ENCODE measurements around the gene OR2T29. TPM values are rescaled to one million over a fixed set of nuclear protein-coding genes. Genes with fewer than 3 reads are reported as not detected.
"Not testable (repeated sequence)": the region's sequence is repeated elsewhere in the genome, so short reads cannot be mapped to it uniquely, and the experiment has no call there.

Gene OR2T29
- total RNA-seq, 1 donor from 2014 or later: not detected

GRCh38 chr1:248593226-248593625 is 30.7 kb upstream of the OR2T29 start:
- no peak for TF ChIP-seq CTCF (IDR thresholded peaks at IDR 0.05)
- no peak for DNase-seq (ENCODE audit: low spot score in 2 of 2)
- Histone ChIP-seq H3K36me3 (no peaks in the 10 kb centered on the region), H3K9me3 (no peaks in the 10 kb centered on the region), H3K27me3 (no peaks in the 10 kb centered on the region), H3K4me3 (no peak overlapping the region), H3K4me1 (no peaks in the 10 kb centered on the region), H3K27ac (no peak overlapping the region)
- intact Hi-C loops (cut with DNase I): no loop called here

GRCh38 chr1:248592655-248593054 is 30.1 kb upstream of the OR2T29 start:
- no peaks in the 10 kb centered on the region for H3K27me3 ChIP-seq
- no peaks in the 10 kb centered on the region for H3K36me3 ChIP-seq
- no peaks in the 10 kb centered on the region for H3K9me3 ChIP-seq
- H3K27ac ChIP-seq: no peak overlapping the region
- DNase-seq (ENCODE audit: low spot score in 2 of 2): no peak
- no peaks in the 10 kb centered on the region for H3K4me1 ChIP-seq
- intact Hi-C loops (cut with DNase I): no loop called here
- TF ChIP-seq CTCF (IDR thresholded peaks at IDR 0.05): no peak
- H3K4me3 ChIP-seq: no peak overlapping the region

GRCh38 chr1:248590055-248590454 is 27.5 kb upstream of the OR2T29 start:
- intact Hi-C loops (cut with DNase I): no loop called here
- no peaks in the 10 kb centered on the region for H3K27me3 ChIP-seq
- H3K36me3 ChIP-seq: no peaks in the 10 kb centered on the region
- TF ChIP-seq CTCF (IDR thresholded peaks at IDR 0.05): no peak
- H3K9me3 ChIP-seq: no peaks in the 10 kb centered on the region
- no peak for DNase-seq (ENCODE audit: low spot score in 2 of 2)
- no peaks in the 10 kb centered on the region for H3K4me1 ChIP-seq
- no peak overlapping the region for H3K27ac ChIP-seq
- H3K4me3 ChIP-seq: no peak overlapping the region

- DNase-seq (ENCODE audit: low spot score in 2 of 2): no peak
- no peak overlapping the region for H3K27ac ChIP-seq
- no peaks in the 10 kb centered on the region for H3K9me3 ChIP-seq
- no peaks in the 10 kb centered on the region for H3K36me3 ChIP-seq
- H3K4me1 ChIP-seq: no peaks in the 10 kb centered on the region
- TF ChIP-seq CTCF (IDR thresholded peaks at IDR 0.05): no peak
- H3K27me3 ChIP-seq: no peaks in the 10 kb centered on the region
- no peak overlapping the region for H3K4me3 ChIP-seq
- intact Hi-C loops (cut with DNase I): no loop called here
These were observed 26.8 kb upstream of the OR2T29 start for GRCh38 chr1:248589334-248589733.

GRCh38 chr1:248585266-248585665 is 22.7 kb upstream of the OR2T29 start:
- no peaks in the 10 kb centered on the region for H3K9me3 ChIP-seq
- H3K27me3 ChIP-seq: no peaks in the 10 kb centered on the region
- no peak overlapping the region for H3K4me3 ChIP-seq
- H3K4me1 ChIP-seq: no peaks in the 10 kb centered on the region
- intact Hi-C loops (cut with DNase I): no loop called here
- no peaks in the 10 kb centered on the region for H3K36me3 ChIP-seq
- no peak for TF ChIP-seq CTCF (IDR thresholded peaks at IDR 0.05)
- no peak for DNase-seq (ENCODE audit: low spot score in 2 of 2)
- H3K27ac ChIP-seq: no peak overlapping the region

- DNase-seq (ENCODE audit: low spot score in 2 of 2): no peak
- H3K27me3 ChIP-seq: no peaks in the 10 kb centered on the region
- H3K4me3 ChIP-seq: no peak overlapping the region
- H3K36me3 ChIP-seq: no peaks in the 10 kb centered on the region
- H3K4me1 ChIP-seq: no peaks in the 10 kb centered on the region
- H3K27ac ChIP-seq: no peak overlapping the region
- no peak for TF ChIP-seq CTCF (IDR thresholded peaks at IDR 0.05)
- intact Hi-C loops (cut with DNase I): no loop called here
- no peaks in the 10 kb centered on the region for H3K9me3 ChIP-seq
These were observed 13.8 kb upstream of the OR2T29 start for GRCh38 chr1:248576260-248576980.

DNA sequence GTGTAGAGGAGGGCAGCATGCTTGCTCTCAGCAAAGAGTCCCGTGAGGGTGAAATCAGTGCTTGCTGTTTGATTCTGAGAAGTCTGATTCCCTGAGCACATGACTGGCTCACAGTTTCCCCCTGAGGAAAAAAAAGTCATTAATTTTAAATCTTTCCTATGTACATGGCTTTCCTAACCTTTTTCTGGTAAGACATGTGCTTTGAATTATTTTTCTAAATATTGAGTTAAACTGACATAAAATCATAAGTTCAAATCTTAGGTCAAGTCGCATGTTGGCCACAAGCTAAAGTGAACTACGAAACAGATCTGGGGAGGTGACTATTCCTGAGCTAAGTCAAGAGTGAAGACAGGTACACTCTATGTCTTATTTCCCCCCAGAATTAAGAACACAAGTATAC is 12.1 kb upstream of the OR2T29 start, which contains the start of gene OR2T34:
Gene OR2T34 (minus strand): TSS at position 101 of the 400 bp plus-strand sequence. CDS start 0 bp downstream, at position 101.
- H3K27me3 ChIP-seq; H3K9me3 ChIP-seq; DNase-seq (ENCODE audit: low spot score in 2 of 2); H3K4me1 ChIP-seq; intact Hi-C loops (cut with DNase I); H3K36me3 ChIP-seq; H3K4me3 ChIP-seq; H3K27ac ChIP-seq: not testable (repeated sequence)

- H3K36me3 ChIP-seq; intact Hi-C loops (cut with DNase I); H3K4me1 ChIP-seq: not testable (repeated sequence)
These were observed 11.3 kb upstream of the OR2T29 start for GRCh38 chr1:248573856-248574255.

More at GRCh38 chr1:248573856-248574255, 11.3 kb upstream of the OR2T29 start:
- not testable (repeated sequence) for H3K4me3 ChIP-seq; DNase-seq (ENCODE audit: low spot score in 2 of 2); H3K27me3 ChIP-seq; H3K27ac ChIP-seq; H3K9me3 ChIP-seq

All from ascending aorta (tissue), 2 donors.